ENCODE results near the gene KRT13.

Gene KRT13

DNA sequence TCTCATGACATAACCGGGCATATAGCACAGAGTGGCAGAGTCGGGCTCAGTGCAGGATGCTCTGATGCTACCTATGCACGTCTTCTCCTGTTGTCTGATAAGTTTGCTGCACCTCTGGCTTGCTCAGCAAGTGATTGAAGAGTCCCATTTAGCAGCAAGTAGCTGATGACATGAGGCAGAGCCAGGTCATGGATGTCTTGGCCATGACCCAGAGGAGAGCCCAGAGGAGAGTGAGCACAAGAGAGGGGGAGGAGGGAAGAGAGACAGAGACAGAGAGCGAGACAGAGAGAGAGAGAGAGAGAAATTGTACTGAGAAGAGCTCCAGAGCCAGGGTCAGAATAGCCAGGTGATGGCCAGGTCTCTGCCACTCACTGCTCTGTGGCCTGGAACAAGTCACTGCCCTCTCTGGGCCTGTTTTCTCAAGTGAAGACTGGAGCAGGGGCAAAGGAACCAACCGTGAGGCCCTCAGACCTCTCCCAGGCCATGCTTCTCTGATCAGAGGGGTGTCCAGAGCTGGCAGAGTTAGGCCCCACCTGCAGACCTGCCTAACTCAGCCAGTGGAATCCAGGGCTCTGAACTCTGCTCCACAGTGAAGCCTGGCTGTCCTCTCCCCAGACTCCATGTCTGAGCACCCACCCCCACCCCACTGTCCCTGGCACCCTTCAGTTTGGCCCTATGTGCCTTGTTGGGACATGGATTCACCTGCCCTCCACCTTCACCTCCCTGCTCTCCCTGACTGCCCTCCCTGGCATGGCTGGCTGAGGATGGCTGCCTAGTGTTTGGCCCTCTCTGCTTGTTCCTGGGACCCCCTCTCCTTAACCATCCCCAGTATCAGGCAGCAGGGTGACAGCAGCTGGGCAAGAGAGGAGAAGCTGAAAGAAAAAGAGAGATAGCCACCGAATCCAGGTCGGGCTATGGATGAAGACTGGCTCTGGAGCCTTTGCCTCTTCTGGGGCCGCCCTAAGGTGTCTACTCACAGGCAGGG is 20.2 kb downstream of the KRT13 start:
- Histone ChIP-seq H3K9ac (ENCODE audit: low read depth, low read length) (no peak overlapping the region), H3K4me1 (ENCODE audit: insufficient read depth, low read length) (no peaks in the 10 kb centered on the region), H3K9me3 (ENCODE audit: control insufficient read depth, insufficient read depth, low read length) (no peaks in the 10 kb centered on the region), H3K36me3 (ENCODE audit: insufficient read depth, low read length) (no peaks in the 10 kb centered on the region)

DNA sequence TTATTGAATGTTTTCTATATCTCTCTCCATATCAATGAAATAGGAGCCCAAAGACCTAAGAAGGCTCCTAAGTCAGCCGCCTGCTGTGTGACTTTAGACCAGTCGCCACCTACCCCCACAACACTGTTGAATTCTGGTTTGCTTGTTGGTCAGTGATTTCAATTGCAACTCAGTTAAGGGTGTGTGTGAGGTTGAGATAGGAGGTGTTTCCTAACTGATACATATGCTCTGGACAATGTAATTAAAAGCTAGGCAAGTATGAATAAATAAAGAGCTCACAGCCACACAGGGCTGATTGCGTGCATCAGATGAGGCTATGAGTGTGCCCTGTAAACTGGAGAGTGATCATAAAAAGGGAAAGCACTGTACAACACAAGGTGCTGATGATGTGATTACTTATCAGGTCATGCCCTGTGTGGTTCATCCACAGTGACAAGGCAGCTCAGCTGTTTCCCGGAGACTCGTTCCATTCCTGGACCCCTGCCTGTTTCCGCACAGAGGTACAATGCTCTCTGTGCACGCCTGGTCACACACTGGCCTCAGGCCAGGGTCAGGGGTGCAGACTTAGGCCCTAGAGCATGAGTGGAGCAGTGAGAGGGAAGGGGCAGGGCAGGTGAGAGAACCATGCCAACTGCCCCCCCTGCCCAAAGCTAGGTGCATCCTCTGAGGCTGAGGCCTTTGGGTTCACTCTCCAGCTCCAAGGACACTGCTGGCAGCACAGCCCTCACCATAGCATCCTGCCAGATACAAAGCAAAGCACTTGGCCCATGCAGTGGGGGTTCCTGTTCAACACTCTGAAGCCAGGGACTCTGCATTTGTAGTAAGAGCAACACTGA is 21.2 kb downstream of the KRT13 start:
- no peaks in the 10 kb centered on the region for H3K9me3 ChIP-seq (ENCODE audit: control insufficient read depth, insufficient read depth, low read length)
- H3K36me3 ChIP-seq (ENCODE audit: insufficient read depth, low read length): no peaks in the 10 kb centered on the region
- no peaks in the 10 kb centered on the region for H3K4me1 ChIP-seq (ENCODE audit: insufficient read depth, low read length)
- no peak overlapping the region for H3K9ac ChIP-seq (ENCODE audit: low read depth, low read length)

DNA sequence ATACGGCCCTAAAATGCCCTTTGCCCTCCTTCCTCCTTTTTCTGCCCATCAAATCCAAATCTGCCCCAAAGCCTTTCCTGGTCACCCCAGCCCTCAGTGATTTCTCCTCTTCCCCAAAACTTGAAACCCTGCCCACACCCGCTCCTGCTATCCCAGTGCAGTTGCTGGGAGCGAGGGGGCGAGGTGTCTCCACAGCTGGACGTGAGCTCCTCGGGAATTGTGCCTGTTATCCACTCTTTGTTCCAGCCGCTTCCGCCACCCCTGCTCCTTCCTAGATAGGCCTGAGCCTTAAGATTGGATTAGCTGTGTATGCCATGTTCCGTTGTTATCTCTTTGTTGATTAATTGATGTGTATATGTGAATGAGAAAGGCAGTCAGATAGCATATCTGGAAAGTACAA is 21.9 kb downstream of the KRT13 start:
- Histone ChIP-seq H3K9ac (ENCODE audit: low read depth, low read length) (no peak overlapping the region), H3K36me3 (ENCODE audit: insufficient read depth, low read length) (no peaks in the 10 kb centered on the region), H3K4me1 (ENCODE audit: insufficient read depth, low read length) (no peaks in the 10 kb centered on the region), H3K9me3 (ENCODE audit: control insufficient read depth, insufficient read depth, low read length) (no peaks in the 10 kb centered on the region)

DNA sequence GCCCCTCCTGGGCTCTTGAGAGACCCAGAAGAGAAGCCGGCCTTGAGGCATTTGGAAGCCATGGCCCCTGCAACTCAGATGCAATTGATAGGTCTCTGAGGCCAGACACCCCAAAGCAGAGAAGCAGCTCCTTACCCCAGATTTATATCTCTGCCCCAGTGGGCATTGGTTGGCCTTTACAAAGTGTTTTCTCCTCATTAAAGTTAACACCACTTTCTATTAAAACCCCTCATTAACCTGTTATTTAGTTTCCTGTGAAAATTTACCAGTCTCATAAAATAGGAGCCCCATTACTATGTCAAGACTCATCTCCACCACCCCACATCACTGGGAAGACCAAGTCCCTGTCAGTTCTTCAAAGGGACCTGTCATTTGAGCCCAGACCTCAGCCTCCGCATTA is 24.4 kb downstream of the KRT13 start, which contains the start of gene KRT35:
Gene KRT35 (minus strand): TSS at position 116 of the 400 bp plus-strand sequence. CDS start 54 bp downstream, at position 62.
- H3K9me3 ChIP-seq (ENCODE audit: control insufficient read depth, insufficient read depth, low read length): no peaks in the 10 kb centered on the region
- H3K9ac ChIP-seq (ENCODE audit: low read depth, low read length): no peak within 1 kb of the TSS
- no peaks in the 10 kb centered on the region for H3K4me1 ChIP-seq (ENCODE audit: insufficient read depth, low read length)
- no peaks in the 10 kb centered on the region for H3K36me3 ChIP-seq (ENCODE audit: insufficient read depth, low read length)

DNA sequence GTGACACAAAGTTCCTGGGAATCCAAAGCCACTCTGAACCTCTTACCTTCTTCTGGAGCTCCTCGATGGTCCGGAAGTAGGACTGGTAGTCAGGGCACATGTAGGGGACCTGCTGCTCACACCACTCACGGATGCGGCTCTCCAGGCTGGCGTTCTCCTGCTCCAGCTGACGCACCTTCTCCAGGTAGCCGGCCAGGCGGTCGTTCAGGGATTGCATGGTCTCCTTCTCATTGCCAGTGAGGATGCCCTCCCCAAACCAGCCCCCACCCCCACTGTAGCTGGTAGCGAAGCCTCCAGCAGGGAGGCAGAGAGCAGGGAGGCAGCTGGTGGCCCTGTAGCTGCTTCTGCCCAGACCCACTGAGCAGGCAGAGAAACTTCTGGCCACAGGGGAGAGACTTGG is 24.8 kb downstream of the KRT13 start:
- H3K9me3 ChIP-seq (ENCODE audit: control insufficient read depth, insufficient read depth, low read length): no peaks in the 10 kb centered on the region
- H3K9ac ChIP-seq (ENCODE audit: low read depth, low read length): no peak overlapping the region
- no peaks in the 10 kb centered on the region for H3K36me3 ChIP-seq (ENCODE audit: insufficient read depth, low read length)
- H3K4me1 ChIP-seq (ENCODE audit: insufficient read depth, low read length): no peaks in the 10 kb centered on the region

DNA sequence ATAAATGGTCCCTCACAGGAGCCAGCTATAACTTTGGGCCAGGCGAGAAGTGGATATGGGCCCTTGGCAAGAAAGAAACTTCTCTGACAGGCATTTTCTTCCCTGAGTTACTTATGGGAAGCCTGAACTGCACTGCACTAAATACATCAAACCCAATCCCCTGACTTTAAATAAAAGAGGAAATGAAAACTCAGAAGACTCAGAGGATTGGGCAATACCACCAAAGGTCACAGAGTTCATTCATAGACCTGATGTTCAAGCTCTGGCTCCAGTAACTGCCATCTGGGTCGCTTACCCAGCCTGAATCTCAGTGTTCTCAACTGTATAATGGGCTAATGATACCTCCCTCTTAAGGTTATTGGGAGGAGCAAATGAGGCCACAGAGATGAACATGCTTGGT is 25.3 kb downstream of the KRT13 start:
- Histone ChIP-seq H3K9ac (ENCODE audit: low read depth, low read length) (no peak overlapping the region), H3K36me3 (ENCODE audit: insufficient read depth, low read length) (no peaks in the 10 kb centered on the region), H3K4me1 (ENCODE audit: insufficient read depth, low read length) (no peaks in the 10 kb centered on the region), H3K9me3 (ENCODE audit: control insufficient read depth, insufficient read depth, low read length) (no peaks in the 10 kb centered on the region)

DNA sequence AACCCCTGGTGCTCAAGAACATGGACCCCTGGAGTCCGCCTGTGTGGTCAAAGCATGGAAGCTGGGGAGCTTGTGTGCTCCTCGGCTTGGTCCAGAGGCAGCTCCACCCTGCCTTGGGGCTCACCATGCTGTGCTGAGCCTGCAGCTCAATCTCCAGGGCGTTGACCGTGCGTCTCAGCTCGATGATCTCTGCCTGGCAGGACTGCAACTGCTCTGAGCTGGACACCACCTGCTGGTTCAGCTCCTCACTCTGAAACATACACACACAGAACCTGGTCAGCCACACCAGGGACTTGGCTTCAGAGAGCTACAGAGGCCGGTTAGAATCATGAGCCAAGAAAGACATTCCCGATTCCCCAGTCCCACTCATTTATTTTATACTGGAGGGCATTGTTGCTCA is 27.2 kb downstream of the KRT13 start:
- no peaks in the 10 kb centered on the region for H3K9me3 ChIP-seq (ENCODE audit: control insufficient read depth, insufficient read depth, low read length)
- H3K9ac ChIP-seq (ENCODE audit: low read depth, low read length): no peak overlapping the region
- no peaks in the 10 kb centered on the region for H3K4me1 ChIP-seq (ENCODE audit: insufficient read depth, low read length)
- H3K36me3 ChIP-seq (ENCODE audit: insufficient read depth, low read length): no peaks in the 10 kb centered on the region

DNA sequence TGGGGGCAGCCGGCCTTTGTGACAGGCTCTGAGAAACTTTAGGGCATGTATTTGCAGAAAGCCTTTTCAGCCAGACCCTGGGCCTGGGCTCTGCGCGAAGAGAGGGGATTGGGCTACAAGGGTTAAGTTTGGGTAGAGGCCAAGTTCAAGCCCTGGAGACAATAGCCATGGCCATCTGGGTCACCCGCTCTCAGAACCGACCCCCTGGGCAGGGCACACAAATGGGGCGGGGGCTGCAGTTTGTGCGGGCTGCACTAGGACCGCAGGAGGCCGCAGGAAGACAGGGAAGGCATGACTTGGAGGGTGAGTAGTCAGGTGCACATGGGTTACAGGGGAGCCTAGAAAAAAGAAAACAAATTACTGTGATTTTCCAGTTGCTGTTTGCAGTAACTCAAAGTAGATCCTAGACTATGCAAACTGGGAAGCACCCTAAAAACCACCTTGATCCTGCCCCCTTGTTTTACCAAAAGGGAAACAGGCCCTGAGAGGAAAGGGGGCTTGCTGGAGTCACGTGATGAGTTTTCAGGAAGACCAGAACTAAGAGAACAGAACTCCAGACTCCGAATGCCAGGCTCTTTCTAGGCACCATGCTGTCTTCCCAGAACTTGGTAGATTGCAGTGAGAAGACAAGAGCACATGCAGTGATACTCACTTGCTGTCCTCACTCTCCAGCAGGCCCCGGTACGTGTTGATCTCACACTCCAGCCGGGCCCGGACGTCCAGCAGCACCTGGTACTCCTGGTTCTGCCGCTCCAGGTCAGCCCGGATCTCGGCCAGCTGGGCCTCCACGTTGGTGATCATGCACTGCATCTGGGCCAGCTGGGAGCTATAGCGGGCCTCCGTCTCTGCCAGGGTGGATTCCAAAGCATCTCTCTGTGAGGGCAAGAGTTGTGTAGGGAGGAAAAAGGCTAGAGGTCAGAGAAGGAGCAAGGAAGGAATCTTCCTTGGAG is 28.3 kb downstream of the KRT13 start:
- no peak overlapping the region for H3K9ac ChIP-seq (ENCODE audit: low read depth, low read length)
- H3K9me3 ChIP-seq (ENCODE audit: control insufficient read depth, insufficient read depth, low read length): no peaks in the 10 kb centered on the region
- H3K4me1 ChIP-seq (ENCODE audit: insufficient read depth, low read length): no peaks in the 10 kb centered on the region
- H3K36me3 ChIP-seq (ENCODE audit: insufficient read depth, low read length): no peaks in the 10 kb centered on the region

DNA sequence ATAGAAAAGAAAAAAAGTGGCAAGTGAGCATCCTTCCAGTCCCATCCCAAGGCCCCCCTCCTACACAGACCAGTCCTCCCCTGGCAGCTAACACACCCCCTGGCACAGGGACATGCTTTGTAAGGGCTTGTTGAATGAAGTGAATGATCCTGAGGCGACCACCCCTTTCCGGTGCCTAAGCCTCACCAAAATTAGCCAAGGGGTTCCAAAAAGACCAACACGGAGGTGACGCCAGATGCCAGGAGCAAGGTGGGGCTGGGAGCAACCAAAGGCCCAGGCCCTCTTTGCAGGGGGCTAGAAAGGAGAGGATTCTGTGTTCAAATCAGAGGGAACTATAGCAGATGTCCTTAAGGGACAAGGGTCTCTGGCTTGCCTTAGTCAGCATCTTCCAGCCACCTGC is 30.0 kb downstream of the KRT13 start:
- Histone ChIP-seq H3K36me3 (ENCODE audit: insufficient read depth, low read length) (no peaks in the 10 kb centered on the region), H3K4me1 (ENCODE audit: insufficient read depth, low read length) (no peaks in the 10 kb centered on the region), H3K9me3 (ENCODE audit: control insufficient read depth, insufficient read depth, low read length) (no peaks in the 10 kb centered on the region), H3K9ac (ENCODE audit: low read depth, low read length) (no peak overlapping the region)

DNA sequence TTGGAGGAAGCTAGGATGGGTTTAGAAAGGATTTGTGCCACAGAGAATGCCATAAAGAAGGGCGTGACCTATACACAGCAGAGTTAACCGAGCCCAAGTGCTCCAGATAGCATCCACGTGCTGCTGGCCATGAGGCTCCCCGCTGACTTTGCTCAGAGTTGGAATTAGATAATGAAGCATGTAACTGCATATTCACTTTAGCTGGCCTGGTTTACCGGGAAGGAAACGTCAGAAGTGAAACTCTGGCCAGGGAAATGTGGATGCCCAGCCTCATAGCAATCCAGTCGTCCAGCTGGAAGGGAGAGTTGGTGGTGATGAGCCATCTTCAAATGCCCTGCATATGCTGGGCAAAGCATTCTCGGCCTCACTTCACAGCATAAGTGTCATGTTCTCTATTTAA is 30.5 kb downstream of the KRT13 start:
- Histone ChIP-seq H3K36me3 (ENCODE audit: insufficient read depth, low read length) (no peaks in the 10 kb centered on the region), H3K4me1 (ENCODE audit: insufficient read depth, low read length) (no peaks in the 10 kb centered on the region), H3K9ac (ENCODE audit: low read depth, low read length) (no peak overlapping the region), H3K9me3 (ENCODE audit: control insufficient read depth, insufficient read depth, low read length) (no peaks in the 10 kb centered on the region)

DNA sequence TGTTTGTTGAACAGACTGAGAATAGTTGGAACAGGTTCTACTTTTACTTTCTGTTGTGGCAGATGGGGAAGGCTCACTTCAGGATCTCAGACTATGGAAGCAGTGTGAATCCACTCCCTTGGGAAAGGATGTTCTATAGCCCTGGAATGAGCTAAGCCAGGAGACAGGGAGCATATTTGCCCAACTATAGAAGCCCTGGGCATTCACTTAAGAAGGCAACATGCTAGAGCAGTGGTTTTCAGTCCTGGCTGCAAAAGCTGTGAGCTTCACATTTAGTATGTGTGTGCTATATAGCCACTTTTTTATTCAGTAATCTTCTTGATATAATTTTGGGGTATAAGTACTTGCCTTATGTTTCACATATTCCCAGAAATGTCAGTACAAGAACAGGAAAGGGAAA is 37.1 kb downstream of the KRT13 start:
- H3K9me3 ChIP-seq (ENCODE audit: control insufficient read depth, insufficient read depth, low read length): no peaks in the 10 kb centered on the region
- H3K36me3 ChIP-seq (ENCODE audit: insufficient read depth, low read length): no peaks in the 10 kb centered on the region
- no peak overlapping the region for H3K9ac ChIP-seq (ENCODE audit: low read depth, low read length)
- H3K4me1 ChIP-seq (ENCODE audit: insufficient read depth, low read length): no peaks in the 10 kb centered on the region

DNA sequence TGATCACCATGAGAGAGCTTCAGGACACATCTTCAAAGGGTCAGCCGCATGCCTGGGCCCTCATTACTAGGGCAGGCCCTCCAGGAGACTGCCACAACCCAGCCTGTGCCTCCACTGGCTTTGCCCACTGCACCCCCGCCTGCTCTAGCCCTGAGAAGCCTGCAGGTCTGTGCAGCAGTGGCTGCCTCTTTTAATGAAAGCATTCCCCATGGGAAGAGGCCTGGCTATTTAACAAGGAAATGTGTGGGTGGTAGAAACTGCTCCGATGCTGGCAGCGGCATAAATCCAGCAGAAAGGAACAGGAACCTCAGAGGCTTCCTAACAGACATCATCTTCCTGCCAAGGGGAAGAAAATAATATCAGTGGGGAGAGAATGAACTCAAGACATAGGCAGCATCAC is 37.9 kb downstream of the KRT13 start:
- Histone ChIP-seq H3K4me1 (ENCODE audit: insufficient read depth, low read length) (no peaks in the 10 kb centered on the region), H3K9me3 (ENCODE audit: control insufficient read depth, insufficient read depth, low read length) (no peaks in the 10 kb centered on the region), H3K9ac (ENCODE audit: low read depth, low read length) (no peak overlapping the region), H3K36me3 (ENCODE audit: insufficient read depth, low read length) (no peaks in the 10 kb centered on the region)

DNA sequence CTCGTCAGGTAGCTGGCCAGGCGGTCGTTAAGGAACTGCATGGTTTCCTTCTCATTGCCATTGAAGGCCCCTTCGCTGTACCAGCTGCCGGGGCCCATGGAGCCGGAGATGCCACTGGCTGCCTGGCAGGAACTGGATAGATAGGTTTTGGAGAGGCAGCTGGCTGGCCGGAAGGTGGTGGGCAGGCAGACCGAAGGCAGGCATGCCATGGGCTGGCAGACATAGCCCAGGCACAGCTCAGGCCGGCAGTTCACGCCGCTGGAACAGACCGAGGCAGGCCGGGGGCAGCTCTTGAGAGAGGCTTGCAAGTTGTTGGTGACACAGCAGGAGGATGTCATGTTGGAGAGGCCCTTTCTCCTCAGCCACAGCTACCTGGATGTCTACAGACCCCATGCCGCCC is 38.4 kb downstream of the KRT13 start, which contains the start of gene KRT32:
Gene KRT32 (minus strand): TSS at position 399 of the 400 bp plus-strand sequence. CDS start 61 bp downstream, at position 338.
- Histone ChIP-seq H3K36me3 (ENCODE audit: insufficient read depth, low read length) (no peaks in the 10 kb centered on the region), H3K4me1 (ENCODE audit: insufficient read depth, low read length) (no peaks in the 10 kb centered on the region), H3K9me3 (ENCODE audit: control insufficient read depth, insufficient read depth, low read length) (no peaks in the 10 kb centered on the region), H3K9ac (ENCODE audit: low read depth, low read length) (no peak within 1 kb of the TSS)

DNA sequence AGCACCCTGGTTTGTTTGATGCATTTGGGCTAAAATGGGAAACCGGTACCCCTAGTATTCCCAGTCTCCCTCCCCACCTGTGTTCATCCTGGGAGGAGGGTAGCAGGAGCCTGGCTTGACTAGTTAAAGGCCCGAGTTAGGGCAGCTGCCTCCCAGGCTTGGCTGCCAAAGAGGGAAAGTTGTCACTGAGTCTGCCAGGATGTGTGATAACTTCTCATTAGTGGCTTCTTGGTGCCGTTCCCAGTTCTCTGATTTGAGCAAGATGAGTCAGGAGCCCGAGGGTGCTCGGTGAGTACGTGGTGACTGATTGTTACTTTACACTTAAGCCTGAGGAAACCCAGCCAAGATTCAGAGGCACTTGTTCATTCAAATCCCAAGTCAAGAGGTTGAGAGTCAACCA is 40.7 kb downstream of the KRT13 start:
- Histone ChIP-seq H3K9ac (ENCODE audit: low read depth, low read length) (no peak overlapping the region), H3K4me1 (ENCODE audit: insufficient read depth, low read length) (no peaks in the 10 kb centered on the region), H3K9me3 (ENCODE audit: control insufficient read depth, insufficient read depth, low read length) (no peaks in the 10 kb centered on the region), H3K36me3 (ENCODE audit: insufficient read depth, low read length) (no peaks in the 10 kb centered on the region)

Data from ES-I3 (cell line).